ENCODE results near the gene UQCRFS1.
"Not testable (repeated sequence)": the region's sequence is repeated elsewhere in the genome, so short reads cannot be mapped to it uniquely, and the experiment has no call there.

Gene UQCRFS1

GRCh38 chr19:29247471-29247870 lies 34.5 kb upstream of the UQCRFS1 start:
- Histone ChIP-seq H3K9ac (ENCODE audit: low read depth, low read length) (no peak overlapping the region), H3K27me3 (ENCODE audit: control insufficient read depth, insufficient read depth, low read length) (no peaks in the 10 kb centered on the region), H3K9me3 (ENCODE audit: control insufficient read depth, insufficient read depth, low read length) (no peaks in the 10 kb centered on the region), H3K4me3 (ENCODE audit: low read depth, low read length) (no peak overlapping the region), H3K4me1 (ENCODE audit: control insufficient read depth, insufficient read depth, low read length) (no peaks in the 10 kb centered on the region), H3K36me3 (ENCODE audit: control insufficient read depth, insufficient read depth, low read length) (no peaks in the 10 kb centered on the region)

- Histone ChIP-seq H3K9me3 (ENCODE audit: control insufficient read depth, insufficient read depth, low read length) (no peaks in the 10 kb centered on the region), H3K36me3 (ENCODE audit: control insufficient read depth, insufficient read depth, low read length) (no peaks in the 10 kb centered on the region), H3K4me3 (ENCODE audit: low read depth, low read length) (no peak overlapping the region), H3K27me3 (ENCODE audit: control insufficient read depth, insufficient read depth, low read length) (no peaks in the 10 kb centered on the region), H3K4me1 (ENCODE audit: control insufficient read depth, insufficient read depth, low read length) (no peaks in the 10 kb centered on the region), H3K9ac (ENCODE audit: low read depth, low read length) (no peak overlapping the region)
Observed at GRCh38 chr19:29247051-29247450, 34.1 kb upstream of the UQCRFS1 start.

- Histone ChIP-seq H3K4me3 (ENCODE audit: low read depth, low read length) (no peak overlapping the region), H3K9ac (ENCODE audit: low read depth, low read length) (no peak overlapping the region), H3K9me3 (ENCODE audit: control insufficient read depth, insufficient read depth, low read length) (no peaks in the 10 kb centered on the region), H3K36me3 (ENCODE audit: control insufficient read depth, insufficient read depth, low read length) (no peaks in the 10 kb centered on the region), H3K27me3 (ENCODE audit: control insufficient read depth, insufficient read depth, low read length) (no peaks in the 10 kb centered on the region), H3K4me1 (ENCODE audit: control insufficient read depth, insufficient read depth, low read length) (no peaks in the 10 kb centered on the region)
Observed at GRCh38 chr19:29245215-29245614, 32.3 kb upstream of the UQCRFS1 start.

- no peaks in the 10 kb centered on the region for H3K4me1 ChIP-seq (ENCODE audit: control insufficient read depth, insufficient read depth, low read length)
- no peaks in the 10 kb centered on the region for H3K27me3 ChIP-seq (ENCODE audit: control insufficient read depth, insufficient read depth, low read length)
- H3K36me3 ChIP-seq (ENCODE audit: control insufficient read depth, insufficient read depth, low read length), result no peaks in the 10 kb centered on the region
- H3K9ac ChIP-seq (ENCODE audit: low read depth, low read length), result no peak overlapping the region
- H3K4me3 ChIP-seq (ENCODE audit: low read depth, low read length), result no peak overlapping the region
- no peaks in the 10 kb centered on the region for H3K9me3 ChIP-seq (ENCODE audit: control insufficient read depth, insufficient read depth, low read length)
Observed at GRCh38 chr19:29241324-29241723, 28.4 kb upstream of the UQCRFS1 start.

GRCh38 chr19:29239213-29239776 lies 26.3 kb upstream of the UQCRFS1 start:
- H3K27me3 ChIP-seq (ENCODE audit: control insufficient read depth, insufficient read depth, low read length), result no peaks in the 10 kb centered on the region
- H3K36me3 ChIP-seq (ENCODE audit: control insufficient read depth, insufficient read depth, low read length), result no peaks in the 10 kb centered on the region
- H3K4me3 ChIP-seq (ENCODE audit: low read depth, low read length), result no peak overlapping the region
- no peak overlapping the region for H3K9ac ChIP-seq (ENCODE audit: low read depth, low read length)
- H3K4me1 ChIP-seq (ENCODE audit: control insufficient read depth, insufficient read depth, low read length), result no peaks in the 10 kb centered on the region
- no peaks in the 10 kb centered on the region for H3K9me3 ChIP-seq (ENCODE audit: control insufficient read depth, insufficient read depth, low read length)

GRCh38 chr19:29233591-29233990 lies 20.6 kb upstream of the UQCRFS1 start:
- H3K4me3 ChIP-seq (ENCODE audit: low read depth, low read length), result no peak overlapping the region
- H3K9ac ChIP-seq (ENCODE audit: low read depth, low read length), result no peak overlapping the region
- no peaks in the 10 kb centered on the region for H3K27me3 ChIP-seq (ENCODE audit: control insufficient read depth, insufficient read depth, low read length)
- H3K9me3 ChIP-seq (ENCODE audit: control insufficient read depth, insufficient read depth, low read length), result no peaks in the 10 kb centered on the region
- H3K4me1 ChIP-seq (ENCODE audit: control insufficient read depth, insufficient read depth, low read length), result no peaks in the 10 kb centered on the region
- no peaks in the 10 kb centered on the region for H3K36me3 ChIP-seq (ENCODE audit: control insufficient read depth, insufficient read depth, low read length)

GRCh38 chr19:29232315-29232852 lies 19.4 kb upstream of the UQCRFS1 start:
- Histone ChIP-seq H3K4me3 (ENCODE audit: low read depth, low read length) (no peak overlapping the region), H3K9me3 (ENCODE audit: control insufficient read depth, insufficient read depth, low read length) (no peaks in the 10 kb centered on the region), H3K4me1 (ENCODE audit: control insufficient read depth, insufficient read depth, low read length) (no peaks in the 10 kb centered on the region), H3K9ac (ENCODE audit: low read depth, low read length) (no peak overlapping the region), H3K36me3 (ENCODE audit: control insufficient read depth, insufficient read depth, low read length) (no peaks in the 10 kb centered on the region), H3K27me3 (ENCODE audit: control insufficient read depth, insufficient read depth, low read length) (no peaks in the 10 kb centered on the region)

- not testable (repeated sequence) for H3K9me3 ChIP-seq (ENCODE audit: control insufficient read depth, insufficient read depth, low read length); H3K4me1 ChIP-seq (ENCODE audit: control insufficient read depth, insufficient read depth, low read length); H3K4me3 ChIP-seq (ENCODE audit: low read depth, low read length); H3K36me3 ChIP-seq (ENCODE audit: control insufficient read depth, insufficient read depth, low read length); H3K9ac ChIP-seq (ENCODE audit: low read depth, low read length); H3K27me3 ChIP-seq (ENCODE audit: control insufficient read depth, insufficient read depth, low read length)
Observed at GRCh38 chr19:29231306-29231705, 18.4 kb upstream of the UQCRFS1 start.

- Histone ChIP-seq H3K4me1 (ENCODE audit: control insufficient read depth, insufficient read depth, low read length) (no peaks in the 10 kb centered on the region), H3K4me3 (ENCODE audit: low read depth, low read length) (no peak overlapping the region), H3K36me3 (ENCODE audit: control insufficient read depth, insufficient read depth, low read length) (no peaks in the 10 kb centered on the region), H3K27me3 (ENCODE audit: control insufficient read depth, insufficient read depth, low read length) (no peaks in the 10 kb centered on the region), H3K9ac (ENCODE audit: low read depth, low read length) (no peak overlapping the region), H3K9me3 (ENCODE audit: control insufficient read depth, insufficient read depth, low read length) (no peaks in the 10 kb centered on the region)
Observed at GRCh38 chr19:29217616-29218015, 4.7 kb upstream of the UQCRFS1 start.

- Histone ChIP-seq H3K4me1 (ENCODE audit: control insufficient read depth, insufficient read depth, low read length) (no peaks in the 10 kb centered on the region), H3K36me3 (ENCODE audit: control insufficient read depth, insufficient read depth, low read length) (no peaks in the 10 kb centered on the region), H3K9ac (ENCODE audit: low read depth, low read length) (no peak overlapping the region), H3K27me3 (ENCODE audit: control insufficient read depth, insufficient read depth, low read length) (no peaks in the 10 kb centered on the region), H3K4me3 (ENCODE audit: low read depth, low read length) (no peak overlapping the region), H3K9me3 (ENCODE audit: control insufficient read depth, insufficient read depth, low read length) (no peaks in the 10 kb centered on the region)
Observed at GRCh38 chr19:29216021-29216420, 3.1 kb upstream of the UQCRFS1 start.

- H3K9ac ChIP-seq (ENCODE audit: low read depth, low read length), result no peak overlapping the region
- no peaks in the 10 kb centered on the region for H3K4me1 ChIP-seq (ENCODE audit: control insufficient read depth, insufficient read depth, low read length)
- H3K36me3 ChIP-seq (ENCODE audit: control insufficient read depth, insufficient read depth, low read length), result no peaks in the 10 kb centered on the region
- no peaks in the 10 kb centered on the region for H3K27me3 ChIP-seq (ENCODE audit: control insufficient read depth, insufficient read depth, low read length)
- no peaks in the 10 kb centered on the region for H3K9me3 ChIP-seq (ENCODE audit: control insufficient read depth, insufficient read depth, low read length)
- H3K4me3 ChIP-seq (ENCODE audit: low read depth, low read length), result no peak overlapping the region
Observed at GRCh38 chr19:29215322-29215845, 2.4 kb upstream of the UQCRFS1 start.

- H3K4me1 ChIP-seq (ENCODE audit: control insufficient read depth, insufficient read depth, low read length), result peaks cover 2% of the 10 kb centered on the region
- no peaks in the 10 kb centered on the region for H3K27me3 ChIP-seq (ENCODE audit: control insufficient read depth, insufficient read depth, low read length)
- no peak overlapping the region for H3K4me3 ChIP-seq (ENCODE audit: low read depth, low read length)
- no peak overlapping the region for H3K9ac ChIP-seq (ENCODE audit: low read depth, low read length)
- H3K9me3 ChIP-seq (ENCODE audit: control insufficient read depth, insufficient read depth, low read length), result no peaks in the 10 kb centered on the region
- no peaks in the 10 kb centered on the region for H3K36me3 ChIP-seq (ENCODE audit: control insufficient read depth, insufficient read depth, low read length)
Observed at GRCh38 chr19:29214411-29214810, 1.5 kb upstream of the UQCRFS1 start.

Measured in iPS-15b (cell line).